HUDEP-2 (cell line): ENCODE measurements around the gene SLC13A5.
"Not testable (repeated sequence)": the region's sequence is repeated elsewhere in the genome, so short reads cannot be mapped to it uniquely, and the experiment has no call there.

ENCODE experiments used
- DNase-seq, 76 experiments: peaks; one replicate each; lab custom pipeline; 2025; ENCODE audit not compliant: unreplicated experiment in 76 of 76; lab: John Stamatoyannopoulos, UW

Gene SLC13A5

GRCh38 chr17:6711681-6712057 is 1.5 kb downstream of the SLC13A5 start:
- no peak for DNase-seq

- no peak for DNase-seq
Measured at GRCh38 chr17:6711081-6711674, 2.0 kb downstream of the SLC13A5 start.

- DNase-seq, result no peak
Measured at GRCh38 chr17:6710317-6710716, 2.9 kb downstream of the SLC13A5 start.

GRCh38 chr17:6708357-6708961 is 4.7 kb downstream of the SLC13A5 start:
- no peak for DNase-seq

- DNase-seq, result no peak
Measured at GRCh38 chr17:6706996-6707395, 6.2 kb downstream of the SLC13A5 start.

GRCh38 chr17:6706499-6706898 is 6.7 kb downstream of the SLC13A5 start:
- no peak for DNase-seq

- no peak for DNase-seq
Measured at GRCh38 chr17:6704470-6705052, 8.6 kb downstream of the SLC13A5 start.

- no peak for DNase-seq
Measured at GRCh38 chr17:6703751-6704150, 9.4 kb downstream of the SLC13A5 start.

GRCh38 chr17:6702567-6703215 is 10.5 kb downstream of the SLC13A5 start:
- DNase-seq, result no peak

GRCh38 chr17:6701719-6702118 is 11.4 kb downstream of the SLC13A5 start:
- peak in 28 of 76 experiments; percentile 1 to 52 (median 17) for DNase-seq

- no peak for DNase-seq
Measured at GRCh38 chr17:6700948-6701307, 12.2 kb downstream of the SLC13A5 start.

GRCh38 chr17:6699997-6700947 is 12.9 kb downstream of the SLC13A5 start:
- no peak for DNase-seq

- no peak for DNase-seq
Measured at GRCh38 chr17:6698004-6698403, 15.2 kb downstream of the SLC13A5 start.

- no peak for DNase-seq
Measured at GRCh38 chr17:6696906-6697305, 16.3 kb downstream of the SLC13A5 start.

GRCh38 chr17:6695565-6695964 is 17.6 kb downstream of the SLC13A5 start:
- DNase-seq, result no peak

GRCh38 chr17:6695051-6695450 is 18.1 kb downstream of the SLC13A5 start:
- DNase-seq, result no peak

GRCh38 chr17:6691958-6692357 is 21.2 kb downstream of the SLC13A5 start:
- not testable (repeated sequence) for DNase-seq

- DNase-seq, result no peak
Measured at GRCh38 chr17:6691546-6691945, 21.6 kb downstream of the SLC13A5 start.

GRCh38 chr17:6690641-6691040 is 22.5 kb downstream of the SLC13A5 start:
- DNase-seq, result no peak

GRCh38 chr17:6688944-6689343 is 24.2 kb downstream of the SLC13A5 start:
- no peak for DNase-seq

GRCh38 chr17:6686026-6686425 is 27.1 kb downstream of the SLC13A5 start:
- no peak for DNase-seq
